Colonic mucosa (tissue), 4 donors: ENCODE measurements around the gene AGBL4. TPM values are rescaled to one million over a fixed set of nuclear protein-coding genes. Genes with fewer than 3 reads are reported as not detected.

Experiments used
- DNase-seq: peaks from one replicate; pipeline ENCODE4 v3.0.0-alpha.2; 2020
- H3K27ac ChIP-seq: fragments of 200-600 bp; one replicate; pipeline ENCODE4 v1.8.0; 2021
- H3K27me3 ChIP-seq: fragments of 200-600 bp; one replicate; pipeline ENCODE4 v1.8.0; 2021
- H3K36me3 ChIP-seq: fragments of 200-600 bp; one replicate; pipeline ENCODE4 v1.8.0; 2021
- H3K4me1 ChIP-seq: fragments of 200-600 bp; one replicate; pipeline ENCODE4 v1.8.0; 2021; ENCODE audit warnings: mild to moderate bottlenecking
- H3K4me3 ChIP-seq: fragments of 200-600 bp; one replicate; pipeline ENCODE4 v1.8.0; 2021
- H3K9ac ChIP-seq, 2 donors: one replicate each; pipeline ENCODE4 v1.7.0; 2013; ENCODE audit warnings: control low read depth in 2 of 2, low read depth in 2 of 2, low read length in 2 of 2
- H3K9me3 ChIP-seq: fragments of 200-600 bp; one replicate; pipeline ENCODE4 v1.8.0; 2021
- intact Hi-C: fragments of 100-400 bp; cut with DNase I; formaldehyde crosslinking; loops from one replicate; pipeline ENCODE4 v1.14.1; 2022
- total RNA-seq, 2 donors: library from RNA; stranded (reverse); fragmentation: NEBNext Ultra II Directional in 1 of 2; extraction: Animal tissue kit (Norgen Biotek cat#: 25700) in 1 of 2; gene quantifications; one replicate each; pipeline ENCODE4 v1.2.1, GENCODE V29; 2021
- TF ChIP-seq, protein P1 (sequence below): fragments of 200-600 bp; IDR thresholded peaks from one replicate; pipeline ENCODE4 v1.8.0; 2022; ENCODE audit warnings: antibody characterized with exemption, mild to moderate bottlenecking
- donor health status: healthy.
- donor health status: DM: no; HTN: no; CAD: no.
- donor health status: DM: no; HTN: no; CAD: no.

The AGBL4 gene
- total RNA-seq, 2 donors from 2014 or later, result 0.24 to 0.30 TPM

GRCh38 chr1:48548985-48549384 lies 1474.8 kb downstream of the AGBL4 start:
- Histone ChIP-seq H3K4me3 (no peak overlapping the region), H3K9ac (no peak overlapping the region), H3K36me3 (no peaks in the 10 kb centered on the region), H3K9me3 (no peaks in the 10 kb centered on the region), H3K27me3 (no peaks in the 10 kb centered on the region), H3K4me1 (no peaks in the 10 kb centered on the region), H3K27ac (no peak overlapping the region)
- TF ChIP-seq, protein P1, sequence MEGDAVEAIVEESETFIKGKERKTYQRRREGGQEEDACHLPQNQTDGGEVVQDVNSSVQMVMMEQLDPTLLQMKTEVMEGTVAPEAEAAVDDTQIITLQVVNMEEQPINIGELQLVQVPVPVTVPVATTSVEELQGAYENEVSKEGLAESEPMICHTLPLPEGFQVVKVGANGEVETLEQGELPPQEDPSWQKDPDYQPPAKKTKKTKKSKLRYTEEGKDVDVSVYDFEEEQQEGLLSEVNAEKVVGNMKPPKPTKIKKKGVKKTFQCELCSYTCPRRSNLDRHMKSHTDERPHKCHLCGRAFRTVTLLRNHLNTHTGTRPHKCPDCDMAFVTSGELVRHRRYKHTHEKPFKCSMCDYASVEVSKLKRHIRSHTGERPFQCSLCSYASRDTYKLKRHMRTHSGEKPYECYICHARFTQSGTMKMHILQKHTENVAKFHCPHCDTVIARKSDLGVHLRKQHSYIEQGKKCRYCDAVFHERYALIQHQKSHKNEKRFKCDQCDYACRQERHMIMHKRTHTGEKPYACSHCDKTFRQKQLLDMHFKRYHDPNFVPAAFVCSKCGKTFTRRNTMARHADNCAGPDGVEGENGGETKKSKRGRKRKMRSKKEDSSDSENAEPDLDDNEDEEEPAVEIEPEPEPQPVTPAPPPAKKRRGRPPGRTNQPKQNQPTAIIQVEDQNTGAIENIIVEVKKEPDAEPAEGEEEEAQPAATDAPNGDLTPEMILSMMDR, result no peak
- intact Hi-C loops, result no loop called here
- no peak for DNase-seq

DNA sequence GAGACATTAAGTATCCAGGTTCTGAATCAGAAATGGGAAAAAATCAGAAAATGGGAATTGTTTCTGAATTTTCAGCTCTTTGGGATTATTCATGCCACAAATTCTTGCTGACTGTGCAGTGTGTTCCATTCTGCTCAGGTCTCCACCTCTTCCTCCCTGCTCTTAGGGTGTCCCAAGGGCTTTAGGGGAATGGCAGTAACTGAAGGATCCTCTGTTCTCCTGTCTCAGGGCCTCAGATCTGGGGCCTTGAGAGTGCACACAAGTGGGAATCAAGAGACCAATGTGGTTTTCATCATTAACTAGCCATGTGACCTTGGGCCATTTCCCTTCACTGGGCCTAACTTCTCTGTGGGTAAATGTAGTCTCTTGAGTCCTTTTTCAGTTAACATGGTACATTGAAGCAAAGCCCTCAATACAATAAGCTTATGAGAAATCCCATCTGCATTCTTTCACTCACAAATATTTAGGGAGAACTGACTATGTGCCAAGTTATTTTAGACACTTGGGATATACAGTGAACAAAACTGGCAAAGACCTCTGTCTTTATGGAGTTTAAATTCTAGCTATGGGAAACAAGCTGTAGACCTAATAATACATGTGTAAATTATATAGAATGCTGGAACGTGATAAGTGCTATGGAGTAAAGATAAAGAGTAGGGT lies 1476.1 kb downstream of the AGBL4 start:
- no peaks in the 10 kb centered on the region for H3K27me3 ChIP-seq
- no peak for DNase-seq
- TF ChIP-seq, protein P1, result no peak
- intact Hi-C loops, result no loop called here
- H3K9me3 ChIP-seq, result no peaks in the 10 kb centered on the region
- no peak overlapping the region for H3K4me3 ChIP-seq
- no peak overlapping the region for H3K9ac ChIP-seq
- no peaks in the 10 kb centered on the region for H3K4me1 ChIP-seq
- no peaks in the 10 kb centered on the region for H3K36me3 ChIP-seq
- H3K27ac ChIP-seq, result no peak overlapping the region

GRCh38 chr1:48543854-48544253 lies 1479.9 kb downstream of the AGBL4 start:
- Histone ChIP-seq H3K27ac (no peak overlapping the region), H3K36me3 (no peaks in the 10 kb centered on the region), H3K4me1 (no peaks in the 10 kb centered on the region), H3K4me3 (no peak overlapping the region), H3K27me3 (no peaks in the 10 kb centered on the region), H3K9ac (no peak overlapping the region), H3K9me3 (no peaks in the 10 kb centered on the region)
- intact Hi-C loops, result no loop called here
- DNase-seq, result no peak
- TF ChIP-seq, protein P1, result no peak

DNA sequence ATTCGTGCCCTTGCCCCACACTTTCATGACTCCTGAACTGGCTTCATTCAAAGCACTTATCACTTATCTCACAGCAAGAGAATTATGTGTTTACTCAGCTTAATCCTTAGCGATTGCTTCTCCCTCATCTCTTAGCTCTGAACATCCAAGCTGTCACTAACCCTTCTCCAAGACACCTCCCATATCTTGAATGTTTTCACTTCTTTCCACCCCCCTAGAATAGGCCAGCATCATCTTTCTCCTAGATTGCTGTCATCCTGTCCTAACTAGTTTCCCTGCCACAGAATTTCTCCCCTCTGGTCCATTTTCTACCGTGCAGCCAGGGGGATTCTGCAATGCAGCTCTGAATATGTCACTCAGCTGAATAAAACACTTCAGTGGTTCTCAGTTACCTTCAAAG lies 1483.2 kb downstream of the AGBL4 start:
- Histone ChIP-seq H3K9ac (no peak overlapping the region), H3K27me3 (no peaks in the 10 kb centered on the region), H3K9me3 (no peaks in the 10 kb centered on the region), H3K36me3 (no peaks in the 10 kb centered on the region), H3K4me3 (no peak overlapping the region), H3K4me1 (no peaks in the 10 kb centered on the region), H3K27ac (no peak overlapping the region)
- intact Hi-C loops, result no loop called here
- TF ChIP-seq, protein P1, result no peak
- no peak for DNase-seq

GRCh38 chr1:48536477-48536876 lies 1487.3 kb downstream of the AGBL4 start:
- Histone ChIP-seq H3K9me3 (no peaks in the 10 kb centered on the region), H3K9ac (no peak overlapping the region), H3K27ac (no peak overlapping the region), H3K36me3 (no peaks in the 10 kb centered on the region), H3K4me1 (no peaks in the 10 kb centered on the region), H3K4me3 (no peak overlapping the region), H3K27me3 (no peaks in the 10 kb centered on the region)
- DNase-seq, result no peak
- intact Hi-C loops, result no loop called here
- TF ChIP-seq, protein P1, result no peak
